Mesenteric fat pad (tissue), 1 donor: Measurements from ENCODE around the gene LYZL1. TPM values are rescaled to one million over a fixed set of nuclear protein-coding genes. Genes with fewer than 3 reads are reported as not detected.
"Not testable (repeated sequence)": the region's sequence is repeated elsewhere in the genome, so short reads cannot be mapped to it uniquely, and the experiment has no call there.

Experiments used
- DNase-seq: peaks from one replicate; pipeline ENCODE4 v3.0.0-alpha.2; 2020; ENCODE audit warnings: low spot score
- long read RNA-seq: library from polyadenylated mRNA; unstranded; transcript quantifications from one replicate; pipeline ENCODE4 v2.0.0, GENCODE V29; 2020
- total RNA-seq: library from RNA; stranded (reverse); fragmentation: NEBNext Ultra II Directional; extraction: Animal tissue kit (Norgen Biotek cat#: 25700); gene quantifications from one replicate; pipeline ENCODE4 v1.2.1, GENCODE V29; 2021
- donor health status: DM: yes; HTN: yes; CAD: no.

Gene LYZL1
- total RNA-seq: not detected
- long read RNA-seq: 0 reads

GRCh38 chr10:29288906-29289305, at the start of gene LYZL1:
LYZL1 (plus strand) TSS chr10:29289070; CDS start chr10:29291868, 2,798 bp downstream.
- DNase-seq: not testable (repeated sequence)

GRCh38 chr10:29239569-29240472, 49.0 kb upstream of the LYZL1 start:
- DNase-seq: no peak

GRCh38 chr10:29240986-29241660, 47.7 kb upstream of the LYZL1 start:
- DNase-seq: no peak

GRCh38 chr10:29241925-29242324, 46.9 kb upstream of the LYZL1 start:
- no peak for DNase-seq

- no peak for DNase-seq
These were observed 45.8 kb upstream of the LYZL1 start for GRCh38 chr10:29243066-29243465.

- no peak for DNase-seq
These were observed 45.1 kb upstream of the LYZL1 start for GRCh38 chr10:29243750-29244149.

GRCh38 chr10:29244978-29245377, 43.9 kb upstream of the LYZL1 start:
- no peak for DNase-seq

GRCh38 chr10:29245476-29245875, 43.4 kb upstream of the LYZL1 start:
- DNase-seq: no peak

- no peak for DNase-seq
These were observed 42.4 kb upstream of the LYZL1 start for GRCh38 chr10:29246449-29246848.

GRCh38 chr10:29248158-29248557, 40.7 kb upstream of the LYZL1 start:
- no peak for DNase-seq

GRCh38 chr10:29249018-29249417, 39.9 kb upstream of the LYZL1 start:
- DNase-seq: no peak

- DNase-seq: no peak
These were observed 38.8 kb upstream of the LYZL1 start for GRCh38 chr10:29250066-29250465.

- no peak for DNase-seq
These were observed 35.8 kb upstream of the LYZL1 start for GRCh38 chr10:29252811-29253689.

GRCh38 chr10:29253690-29254029, 35.2 kb upstream of the LYZL1 start:
- DNase-seq: no peak

GRCh38 chr10:29254123-29255046, 34.5 kb upstream of the LYZL1 start:
- DNase-seq: no peak

- DNase-seq: no peak
These were observed 33.8 kb upstream of the LYZL1 start for GRCh38 chr10:29255104-29255503.

- DNase-seq: no peak
These were observed 32.9 kb upstream of the LYZL1 start for GRCh38 chr10:29256019-29256418.

GRCh38 chr10:29256586-29256985, 32.3 kb upstream of the LYZL1 start:
- DNase-seq: no peak

- DNase-seq: no peak
These were observed 31.6 kb upstream of the LYZL1 start for GRCh38 chr10:29257106-29257783.

GRCh38 chr10:29257784-29258135, 31.1 kb upstream of the LYZL1 start:
- no peak for DNase-seq
